ENCODE data around the gene OR4D5. TPM values are rescaled to one million over a fixed set of nuclear protein-coding genes. Genes with fewer than 3 reads are reported as not detected.

The OR4D5 gene
- not detected in 2 replicates for total RNA-seq

DNA sequence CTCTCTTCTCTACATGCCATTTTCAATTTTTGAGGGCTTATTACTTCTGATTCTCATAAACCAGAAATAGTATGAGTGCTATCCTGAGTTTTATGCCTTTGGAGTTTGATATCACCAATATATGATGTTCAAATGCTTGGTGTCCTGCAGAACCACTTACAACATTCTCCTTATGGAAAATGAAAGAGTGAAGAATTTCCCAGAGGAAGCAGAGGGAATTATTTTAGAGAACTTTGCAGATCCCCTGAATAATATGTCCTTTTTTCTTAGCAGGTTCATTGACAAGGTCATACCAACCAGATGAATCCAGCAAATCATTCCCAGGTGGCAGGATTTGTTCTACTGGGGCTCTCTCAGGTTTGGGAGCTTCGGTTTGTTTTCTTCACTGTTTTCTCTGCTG lies at the start of gene OR4D5:
TSS of gene OR4D5 (plus strand) at position 301 of the 400 bp plus-strand sequence. CDS start at position 301, 0 bp downstream.

DNA sequence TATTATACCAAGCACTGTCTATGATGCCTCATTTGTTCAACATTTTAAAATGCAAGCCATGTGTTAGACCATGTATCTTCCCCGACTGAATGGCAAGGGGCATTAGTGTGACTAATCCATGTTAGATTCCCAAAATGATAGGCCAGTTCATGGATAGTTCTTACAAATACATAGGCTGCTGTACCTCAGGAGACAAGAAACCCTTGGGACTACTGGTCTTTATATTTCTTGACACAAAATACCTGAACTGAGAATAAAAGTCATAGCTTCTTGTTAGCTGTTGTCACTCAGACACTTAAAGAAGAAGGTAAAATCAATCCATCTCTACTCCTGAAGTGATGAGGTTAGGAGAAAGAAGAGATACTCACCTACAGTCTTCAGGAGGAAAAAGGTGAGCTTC lies 37.5 kb upstream of the OR4D5 start, which contains the start of gene OR8D4:
TSS of gene OR8D4 (plus strand) at position 301 of the 400 bp plus-strand sequence. CDS start 4,265 bp downstream, outside the sequence.

DNA sequence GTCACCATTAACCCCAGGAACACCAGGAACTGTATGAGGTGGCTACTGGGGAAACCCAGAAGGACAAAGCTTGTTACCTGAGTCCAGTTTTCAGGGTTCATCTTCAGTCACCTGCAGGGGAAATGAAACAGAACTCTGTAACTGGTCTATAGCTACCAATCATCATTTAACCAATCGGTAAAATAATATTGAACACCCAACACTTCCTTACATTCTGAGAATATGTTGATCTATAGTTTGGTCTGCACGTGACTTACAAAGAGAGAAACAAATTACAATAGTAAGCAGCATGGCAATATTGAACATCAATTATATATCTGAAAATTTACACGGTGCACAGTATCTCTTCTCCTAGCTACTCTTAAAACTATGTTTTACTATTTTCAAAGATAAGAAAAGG lies 4.3 kb downstream of the OR4D5 start, which contains the start of gene OR6T1:
TSS of gene OR6T1 (minus strand) at position 101 of the 400 bp plus-strand sequence. CDS start at position 101, 0 bp downstream.

DNA sequence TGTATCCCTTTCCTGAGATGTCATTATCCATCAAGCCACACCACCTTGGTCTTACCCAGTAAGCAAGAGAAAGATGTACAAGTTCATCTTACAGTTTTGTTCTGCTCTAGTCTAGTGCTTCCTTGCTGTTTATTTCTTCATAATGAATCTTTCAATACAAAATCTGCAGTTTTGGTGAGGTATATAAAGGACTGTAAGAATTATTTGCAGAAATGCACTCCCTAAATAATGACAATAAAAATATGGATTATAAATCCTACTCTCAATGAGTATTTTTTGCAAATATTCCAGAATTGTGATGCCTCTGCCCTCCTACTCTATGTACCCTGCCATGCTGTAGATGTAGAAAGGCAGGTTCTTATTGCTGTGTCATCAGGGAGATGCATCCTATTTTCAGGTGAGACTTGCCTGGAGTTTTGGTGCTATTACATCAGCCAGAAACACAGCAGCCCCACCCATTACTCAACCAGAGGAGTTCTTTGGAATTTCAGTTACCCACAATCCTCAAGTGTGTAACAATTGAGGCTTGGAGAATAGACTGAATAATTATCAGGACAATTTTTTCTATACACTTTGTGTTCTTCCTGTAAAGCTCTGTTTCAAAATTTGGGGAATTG lies 38.4 kb downstream of the OR4D5 start, which contains the start of gene OR10S1:
TSS of gene OR10S1 (minus strand) at position 51 of the 617 bp plus-strand sequence. CDS start 117 bp downstream, outside the sequence.

Other genes starting within 250 kb of the OR4D5 start
- 4.7 and 5.0 TPM in 2 replicates for gene ZNF202, start 198.0 kb upstream of the OR4D5 start, total RNA-seq
- gene OR6X1, start 185.1 kb upstream of the OR4D5 start, total RNA-seq = not detected in 2 replicates
- gene OR6M1, start 133.3 kb upstream of the OR4D5 start, total RNA-seq = not detected in 2 replicates
- gene TMEM225, start 53.9 kb upstream of the OR4D5 start, total RNA-seq = not detected in 2 replicates
- 0.06 TPM in 1 of 2 replicates, not detected in the other for gene OR8D4, start 37.5 kb upstream of the OR4D5 start, total RNA-seq
- gene OR6T1, start 4.2 kb downstream of the OR4D5 start, total RNA-seq = not detected in 2 replicates
- gene OR10S1, start 38.2 kb downstream of the OR4D5 start, total RNA-seq = not detected in 2 replicates
- not detected in 2 replicates for gene OR10G6, start 55.5 kb downstream of the OR4D5 start, total RNA-seq
- not detected in 2 replicates for gene OR10G4, start 73.4 kb downstream of the OR4D5 start, total RNA-seq
- not detected in 2 replicates for gene OR10G9, start 83.4 kb downstream of the OR4D5 start, total RNA-seq
- gene OR10G8, start 87.2 kb downstream of the OR4D5 start, total RNA-seq = not detected in 2 replicates
- gene OR10G7, start 101.7 kb downstream of the OR4D5 start, total RNA-seq = not detected in 2 replicates
- gene VWA5A, start 175.8 kb downstream of the OR4D5 start, total RNA-seq = 29.7 and 64.4 TPM in 2 replicates
- not detected in 2 replicates for gene OR10D3, start 243.7 kb downstream of the OR4D5 start, total RNA-seq